Measurements from ENCODE around the gene OLIG1. TPM values are rescaled to one million over a fixed set of nuclear protein-coding genes. Genes with fewer than 3 reads are reported as not detected.
A peak's percentile ranks its signal among the peaks of the same experiment; 100 is the strongest.

Gene OLIG1
- total RNA-seq, 1 donor from 2014 or later = 14.2 TPM

- no peak for DNase-seq
- Mint-ChIP-seq H3K4me1 (ENCODE audit: low read depth, unreplicated experiment) (peaks cover 2% of the 10 kb centered on the region), H3K36me3 (ENCODE audit: unreplicated experiment) (peaks cover 14% of the 10 kb centered on the region), H3K27me3 (ENCODE audit: unreplicated experiment) (peaks cover 7% of the 10 kb centered on the region), H3K9me3 (ENCODE audit: unreplicated experiment) (peaks cover 12% of the 10 kb centered on the region), H3K4me3 (ENCODE audit: unreplicated experiment) (no peak overlapping the region), H3K27ac (ENCODE audit: unreplicated experiment) (no peak overlapping the region)
- no peak for TF ChIP-seq CTCF (IDR thresholded peaks at IDR 0.05; ENCODE audit: partially characterized antibody, unreplicated experiment)
Observed at GRCh38 chr21:33105088-33105487, 35.1 kb downstream of the OLIG1 start.

- Mint-ChIP-seq H3K4me1 (ENCODE audit: low read depth, unreplicated experiment) (peaks cover 22% of the 10 kb centered on the region), H3K27me3 (ENCODE audit: unreplicated experiment) (peaks cover 4% of the 10 kb centered on the region), H3K4me3 (ENCODE audit: unreplicated experiment) (no peak overlapping the region), H3K27ac (ENCODE audit: unreplicated experiment) (no peak overlapping the region), H3K36me3 (ENCODE audit: unreplicated experiment) (peaks cover 14% of the 10 kb centered on the region), H3K9me3 (ENCODE audit: unreplicated experiment) (peaks cover 15% of the 10 kb centered on the region)
- TF ChIP-seq CTCF (IDR thresholded peaks at IDR 0.05; ENCODE audit: partially characterized antibody, unreplicated experiment) = no peak
- no peak for DNase-seq
Observed at GRCh38 chr21:33108228-33108627, 38.3 kb downstream of the OLIG1 start.

GRCh38 chr21:33109574-33110339 is 39.8 kb downstream of the OLIG1 start:
- DNase-seq = peak; percentile 68
- H3K9me3 Mint-ChIP-seq (ENCODE audit: unreplicated experiment) = peaks cover 13% of the 10 kb centered on the region
- H3K36me3 Mint-ChIP-seq (ENCODE audit: unreplicated experiment) = peaks cover 10% of the 10 kb centered on the region
- H3K4me3 Mint-ChIP-seq (ENCODE audit: unreplicated experiment) = peak overlapping the region; percentile 89
- peaks cover 26% of the 10 kb centered on the region for H3K4me1 Mint-ChIP-seq (ENCODE audit: low read depth, unreplicated experiment)
- peaks cover 5% of the 10 kb centered on the region for H3K27me3 Mint-ChIP-seq (ENCODE audit: unreplicated experiment)
- TF ChIP-seq CTCF (IDR thresholded peaks at IDR 0.05; ENCODE audit: partially characterized antibody, unreplicated experiment) = no peak
- H3K27ac Mint-ChIP-seq (ENCODE audit: unreplicated experiment) = no peak overlapping the region

- Mint-ChIP-seq H3K4me1 (ENCODE audit: low read depth, unreplicated experiment) (peaks cover 30% of the 10 kb centered on the region), H3K9me3 (ENCODE audit: unreplicated experiment) (peaks cover 10% of the 10 kb centered on the region), H3K27me3 (ENCODE audit: unreplicated experiment) (peaks cover 4% of the 10 kb centered on the region), H3K36me3 (ENCODE audit: unreplicated experiment) (peaks cover 4% of the 10 kb centered on the region), H3K4me3 (ENCODE audit: unreplicated experiment) (no peak overlapping the region), H3K27ac (ENCODE audit: unreplicated experiment) (no peak overlapping the region)
- DNase-seq = no peak
- no peak for TF ChIP-seq CTCF (IDR thresholded peaks at IDR 0.05; ENCODE audit: partially characterized antibody, unreplicated experiment)
Observed at GRCh38 chr21:33110340-33110715, 40.4 kb downstream of the OLIG1 start.

GRCh38 chr21:33111577-33111976 is 41.6 kb downstream of the OLIG1 start:
- Mint-ChIP-seq H3K27me3 (ENCODE audit: unreplicated experiment) (peaks cover 6% of the 10 kb centered on the region), H3K27ac (ENCODE audit: unreplicated experiment) (no peak overlapping the region), H3K36me3 (ENCODE audit: unreplicated experiment) (no peaks in the 10 kb centered on the region), H3K4me3 (ENCODE audit: unreplicated experiment) (no peak overlapping the region), H3K9me3 (ENCODE audit: unreplicated experiment) (peaks cover 8% of the 10 kb centered on the region), H3K4me1 (ENCODE audit: low read depth, unreplicated experiment) (peaks cover 38% of the 10 kb centered on the region)
- DNase-seq = no peak
- TF ChIP-seq CTCF (IDR thresholded peaks at IDR 0.05; ENCODE audit: partially characterized antibody, unreplicated experiment) = no peak

Data from glutamatergic neuron (in vitro differentiated cells).